ENCODE results near the gene SLC41A2. TPM values are rescaled to one million over a fixed set of nuclear protein-coding genes. Genes with fewer than 3 reads are reported as not detected.
A peak's percentile ranks its signal among the peaks of the same experiment; 100 is the strongest.

The SLC41A2 gene
- total and polyA plus RNA-seq, 2 donors (not counting 1 experiment from before 2014, with no cell fraction given) = 12.3 to 22.8 TPM

DNA sequence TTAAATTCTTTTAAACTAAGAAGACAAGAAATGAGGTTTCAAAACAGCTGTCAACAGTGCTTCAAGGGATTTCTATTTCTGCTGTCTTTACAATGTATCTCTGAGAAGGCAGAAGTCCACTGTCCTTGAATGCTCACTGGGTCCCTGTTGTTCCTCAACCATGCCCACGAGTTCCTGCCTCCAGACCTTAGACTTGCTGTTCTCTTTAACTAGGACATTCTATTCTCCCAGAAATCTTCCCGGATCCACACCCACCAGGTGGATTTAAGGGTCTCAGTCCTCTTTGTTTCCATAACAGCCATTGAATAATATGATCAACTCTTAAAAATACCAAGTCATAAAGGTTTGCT is 6.7 kb upstream of the SLC41A2 start:
- Histone ChIP-seq H3K36me3 (ENCODE audit: control insufficient read depth, insufficient read depth, low read length) (no peaks in the 10 kb centered on the region), H3K9ac (ENCODE audit: insufficient read depth, low read length) (no peak overlapping the region), H3K4me2 (ENCODE audit: extremely low read depth, insufficient read depth, low read length) (no peak overlapping the region), H3K4me3 (replicated peaks in 1 of 4; ENCODE audit: control extremely low read depth in 1 of 4, insufficient read depth in 1 of 4, low read depth in 3 of 4, low read length in 4 of 4) (no peak overlapping the region), H3K4me1 (ENCODE audit: control insufficient read depth, extremely low read depth, insufficient read depth, low read length) (peaks cover 4% of the 10 kb centered on the region), H3K27me3 (ENCODE audit: control insufficient read depth, insufficient read depth, low read length) (no peaks in the 10 kb centered on the region), H2AFZ (ENCODE audit: low read length) (no peak overlapping the region), H4K20me1 (ENCODE audit: control insufficient read depth, extremely low read depth, insufficient read depth, low read length) (no peaks in the 10 kb centered on the region), H3K27ac (ENCODE audit: insufficient read depth, low read length) (no peak overlapping the region), H3K79me2 (ENCODE audit: control insufficient read depth, insufficient read depth, low read length) (no peaks in the 10 kb centered on the region), H3K9me3 (ENCODE audit: control insufficient read depth, insufficient read depth, low read depth, low read length) (no peaks in the 10 kb centered on the region)
- DNase-seq (ENCODE audit: low read depth in 2 of 2) = no peak
- TF ChIP-seq EZH2 (IDR thresholded peaks at IDR 0.05; ENCODE audit: low read length, missing control alignments) = no peak
- TF ChIP-seq, protein P1, sequence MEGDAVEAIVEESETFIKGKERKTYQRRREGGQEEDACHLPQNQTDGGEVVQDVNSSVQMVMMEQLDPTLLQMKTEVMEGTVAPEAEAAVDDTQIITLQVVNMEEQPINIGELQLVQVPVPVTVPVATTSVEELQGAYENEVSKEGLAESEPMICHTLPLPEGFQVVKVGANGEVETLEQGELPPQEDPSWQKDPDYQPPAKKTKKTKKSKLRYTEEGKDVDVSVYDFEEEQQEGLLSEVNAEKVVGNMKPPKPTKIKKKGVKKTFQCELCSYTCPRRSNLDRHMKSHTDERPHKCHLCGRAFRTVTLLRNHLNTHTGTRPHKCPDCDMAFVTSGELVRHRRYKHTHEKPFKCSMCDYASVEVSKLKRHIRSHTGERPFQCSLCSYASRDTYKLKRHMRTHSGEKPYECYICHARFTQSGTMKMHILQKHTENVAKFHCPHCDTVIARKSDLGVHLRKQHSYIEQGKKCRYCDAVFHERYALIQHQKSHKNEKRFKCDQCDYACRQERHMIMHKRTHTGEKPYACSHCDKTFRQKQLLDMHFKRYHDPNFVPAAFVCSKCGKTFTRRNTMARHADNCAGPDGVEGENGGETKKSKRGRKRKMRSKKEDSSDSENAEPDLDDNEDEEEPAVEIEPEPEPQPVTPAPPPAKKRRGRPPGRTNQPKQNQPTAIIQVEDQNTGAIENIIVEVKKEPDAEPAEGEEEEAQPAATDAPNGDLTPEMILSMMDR (conservative IDR thresholded peaks at IDR 0.05 in 1 of 2, IDR thresholded peaks at IDR 0.05 in 1 of 2; ENCODE audit: low read depth in 1 of 2, low read length in 2 of 2) = no peak

DNA sequence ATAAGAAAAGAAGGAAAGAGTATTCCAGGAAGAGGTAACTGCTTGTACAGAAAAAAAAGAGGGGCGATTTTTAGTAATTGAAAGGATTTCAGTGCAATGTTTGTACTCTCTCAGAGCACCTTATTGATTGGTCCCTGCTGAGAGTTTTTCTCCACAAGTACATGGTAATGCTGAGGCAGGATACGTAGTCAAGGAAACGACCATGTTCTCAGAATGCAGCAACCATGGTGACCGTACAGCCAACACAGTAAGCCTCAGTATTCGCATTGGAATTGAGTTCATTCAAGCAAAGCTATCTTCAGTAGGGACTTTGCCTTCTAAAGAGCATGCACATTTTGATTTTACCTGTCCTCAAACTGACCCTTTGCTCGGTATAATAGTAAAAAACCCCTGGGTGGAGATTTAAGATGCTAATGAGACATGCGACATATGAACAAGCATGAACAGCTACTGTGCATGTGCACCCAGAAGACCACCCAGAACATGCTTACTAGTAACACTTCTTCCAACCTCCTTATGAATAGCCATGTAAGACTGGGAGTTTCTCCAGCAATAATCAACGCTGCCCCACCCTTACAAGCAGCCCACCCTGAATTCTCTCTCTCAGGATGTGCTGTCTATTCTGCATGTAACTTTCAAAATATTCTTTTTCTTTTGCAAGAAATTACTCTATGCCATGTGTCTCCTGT is 6.2 kb upstream of the SLC41A2 start:
- TF ChIP-seq, protein P1 (conservative IDR thresholded peaks at IDR 0.05 in 1 of 2, IDR thresholded peaks at IDR 0.05 in 1 of 2; ENCODE audit: low read depth in 1 of 2, low read length in 2 of 2) = no peak
- TF ChIP-seq EZH2 (IDR thresholded peaks at IDR 0.05; ENCODE audit: low read length, missing control alignments) = no peak
- Histone ChIP-seq H3K4me1 (ENCODE audit: control insufficient read depth, extremely low read depth, insufficient read depth, low read length) (peaks cover 6% of the 10 kb centered on the region), H3K9ac (ENCODE audit: insufficient read depth, low read length) (no peak overlapping the region), H2AFZ (ENCODE audit: low read length) (no peak overlapping the region), H3K36me3 (ENCODE audit: control insufficient read depth, insufficient read depth, low read length) (no peaks in the 10 kb centered on the region), H3K4me3 (replicated peaks in 1 of 4; ENCODE audit: control extremely low read depth in 1 of 4, insufficient read depth in 1 of 4, low read depth in 3 of 4, low read length in 4 of 4) (no peak overlapping the region), H3K27me3 (ENCODE audit: control insufficient read depth, insufficient read depth, low read length) (no peaks in the 10 kb centered on the region), H3K27ac (ENCODE audit: insufficient read depth, low read length) (no peak overlapping the region), H4K20me1 (ENCODE audit: control insufficient read depth, extremely low read depth, insufficient read depth, low read length) (no peaks in the 10 kb centered on the region), H3K9me3 (ENCODE audit: control insufficient read depth, insufficient read depth, low read depth, low read length) (no peaks in the 10 kb centered on the region), H3K79me2 (ENCODE audit: control insufficient read depth, insufficient read depth, low read length) (no peaks in the 10 kb centered on the region), H3K4me2 (ENCODE audit: extremely low read depth, insufficient read depth, low read length) (no peak overlapping the region)
- peak in 1 of 2 donors; percentile 21 for DNase-seq (ENCODE audit: low read depth in 2 of 2)

DNA sequence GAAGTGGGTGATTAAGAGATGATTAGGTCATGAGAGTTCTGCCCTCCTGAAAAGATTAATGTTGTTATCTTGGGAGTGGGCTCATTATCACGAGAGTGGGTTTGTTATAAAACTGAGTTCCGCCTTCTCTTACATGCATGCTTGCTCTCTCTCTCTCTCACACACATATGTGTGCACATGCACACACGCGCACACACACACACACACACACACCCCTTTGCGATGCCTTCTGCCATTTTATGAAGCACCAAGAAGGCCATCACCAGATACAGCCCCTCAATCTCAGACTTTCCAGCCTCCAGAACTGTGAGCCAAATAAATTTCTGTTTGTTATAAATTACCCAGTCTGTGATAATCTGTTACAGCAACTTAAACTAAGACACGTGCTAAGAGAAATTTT is 5.7 kb upstream of the SLC41A2 start:
- Histone ChIP-seq H3K4me1 (ENCODE audit: control insufficient read depth, extremely low read depth, insufficient read depth, low read length) (peaks cover 11% of the 10 kb centered on the region), H3K4me3 (replicated peaks in 1 of 4; ENCODE audit: control extremely low read depth in 1 of 4, insufficient read depth in 1 of 4, low read depth in 3 of 4, low read length in 4 of 4) (no peak overlapping the region), H3K4me2 (ENCODE audit: extremely low read depth, insufficient read depth, low read length) (no peak overlapping the region), H3K27me3 (ENCODE audit: control insufficient read depth, insufficient read depth, low read length) (no peaks in the 10 kb centered on the region), H2AFZ (ENCODE audit: low read length) (no peak overlapping the region), H4K20me1 (ENCODE audit: control insufficient read depth, extremely low read depth, insufficient read depth, low read length) (no peaks in the 10 kb centered on the region), H3K27ac (ENCODE audit: insufficient read depth, low read length) (no peak overlapping the region), H3K9ac (ENCODE audit: insufficient read depth, low read length) (no peak overlapping the region), H3K79me2 (ENCODE audit: control insufficient read depth, insufficient read depth, low read length) (no peaks in the 10 kb centered on the region), H3K36me3 (ENCODE audit: control insufficient read depth, insufficient read depth, low read length) (no peaks in the 10 kb centered on the region), H3K9me3 (ENCODE audit: control insufficient read depth, insufficient read depth, low read depth, low read length) (no peaks in the 10 kb centered on the region)
- TF ChIP-seq, protein P1 (conservative IDR thresholded peaks at IDR 0.05 in 1 of 2, IDR thresholded peaks at IDR 0.05 in 1 of 2; ENCODE audit: low read depth in 1 of 2, low read length in 2 of 2) = no peak
- DNase-seq (ENCODE audit: low read depth in 2 of 2) = no peak
